Transverse colon (tissue), 4 donors: ENCODE data around the gene CABLES2. TPM values are rescaled to one million over a fixed set of nuclear protein-coding genes. Genes with fewer than 3 reads are reported as not detected.

Experiments
- DNase-seq: peaks from one replicate; pipeline ENCODE4 v3.0.0-alpha.2; 2019
- H3K27ac ChIP-seq, 4 donors: fragments of 200-600 bp; sonication (generic); 2 replicates each; pipeline ENCODE4 v1.5.1; 2016 to 2018; ENCODE audit warnings: inconsistent platforms in 4 of 4
- H3K27me3 ChIP-seq: fragments of 200-600 bp; sonication (generic); 2 replicates; pipeline ENCODE4 v1.5.1; 2017; ENCODE audit warnings: inconsistent platforms
- H3K36me3 ChIP-seq, 4 donors: fragments of 200-600 bp; sonication (generic); 2 replicates each; pipeline ENCODE4 v1.5.1; 2017 to 2019; ENCODE audit warnings: inconsistent platforms in 4 of 4
- H3K4me1 ChIP-seq, 4 donors: fragments of 200-600 bp; sonication (generic); 2 replicates each; pipeline ENCODE4 v1.5.1; 2017 to 2020; ENCODE audit warnings: inconsistent platforms in 4 of 4
- H3K4me3 ChIP-seq, 4 donors: fragments of 200-600 bp; sonication (generic); 1 replicate in 1 of 4; 2 replicates in 3 of 4; pipeline versions ENCODE4 v1.5.1 to v1.6.1; 2017 to 2019; ENCODE audit warnings: inconsistent platforms in 4 of 4
- H3K9me3 ChIP-seq, 2 donors: fragments of 200-600 bp; sonication (generic); 2 replicates each; pipeline ENCODE4 v1.5.1; 2017 to 2019; ENCODE audit warnings: inconsistent platforms in 2 of 2
- EP300 ChIP-seq: sonication (generic); formaldehyde crosslinking; IDR thresholded peaks from one replicate; pipeline ENCODE4 v1.6.1; 2017; ENCODE audit warnings: antibody characterized with exemption, low read depth
- POLR2A ChIP-seq: fragments of 450-650 bp; IDR thresholded peaks from one replicate; pipeline ENCODE4 v1.6.1; 2016; ENCODE audit warnings: antibody characterized with exemption, mild to moderate bottlenecking, moderate library complexity
- POLR2AphosphoS5 ChIP-seq, 3 donors: sonication (generic); formaldehyde crosslinking; IDR thresholded peaks; one replicate each; pipeline ENCODE4 v1.6.1; 2016; ENCODE audit warnings: antibody characterized with exemption in 3 of 3
- WGBS, 2 donors: methylation state at CpG; one replicate each; pipeline ENCODE4 v1.1.5; 2018; ENCODE audit warnings: low coverage in 1 of 2; 5-methylcytosine and 5-hydroxymethylcytosine counted together
- in situ Hi-C, 4 donors: fragments of 200-750 bp; cut with MboI; loops; one replicate each; pipeline versions ENCODE4 v1.15.0 to v1.15.1; 2017; ENCODE audit warnings: low sequenced_read_pairs in 3 of 4, low pct_ligation_motif_present in 1 of 4, low pct_unique_long_range_greater_than_20kb in 1 of 4
- intact Hi-C: fragments of 100-400 bp; cut with DNase I; formaldehyde crosslinking; loops from one replicate; pipeline ENCODE4 v1.15.1; 2023; ENCODE audit warnings: low total_unique reads
- total RNA-seq, 4 donors: library from RNA; depleted of rRNA; stranded (reverse); fragments of >200 nt; gene quantifications; one replicate each; pipeline ENCODE4 v1.1.0, GENCODE V29; 2016
- TF ChIP-seq, protein P1 (sequence below), 5 experiments: fragments of 200-600 bp in 3 of 5; fragments of 450-650 bp in 2 of 5; sonication (generic) in 3 of 5; IDR thresholded peaks; 1 replicate in 2 of 5; 2 replicates in 3 of 5; pipeline ENCODE4 v1.5.1; 2016 to 2017; ENCODE audit warnings: antibody characterized with exemption in 5 of 5, inconsistent platforms in 3 of 5, mild to moderate bottlenecking in 2 of 5, moderate library complexity in 1 of 5

CABLES2 gene
- total RNA-seq, 4 donors from 2014 or later = 3.7 to 10.1 (median 8.5) TPM

DNA sequence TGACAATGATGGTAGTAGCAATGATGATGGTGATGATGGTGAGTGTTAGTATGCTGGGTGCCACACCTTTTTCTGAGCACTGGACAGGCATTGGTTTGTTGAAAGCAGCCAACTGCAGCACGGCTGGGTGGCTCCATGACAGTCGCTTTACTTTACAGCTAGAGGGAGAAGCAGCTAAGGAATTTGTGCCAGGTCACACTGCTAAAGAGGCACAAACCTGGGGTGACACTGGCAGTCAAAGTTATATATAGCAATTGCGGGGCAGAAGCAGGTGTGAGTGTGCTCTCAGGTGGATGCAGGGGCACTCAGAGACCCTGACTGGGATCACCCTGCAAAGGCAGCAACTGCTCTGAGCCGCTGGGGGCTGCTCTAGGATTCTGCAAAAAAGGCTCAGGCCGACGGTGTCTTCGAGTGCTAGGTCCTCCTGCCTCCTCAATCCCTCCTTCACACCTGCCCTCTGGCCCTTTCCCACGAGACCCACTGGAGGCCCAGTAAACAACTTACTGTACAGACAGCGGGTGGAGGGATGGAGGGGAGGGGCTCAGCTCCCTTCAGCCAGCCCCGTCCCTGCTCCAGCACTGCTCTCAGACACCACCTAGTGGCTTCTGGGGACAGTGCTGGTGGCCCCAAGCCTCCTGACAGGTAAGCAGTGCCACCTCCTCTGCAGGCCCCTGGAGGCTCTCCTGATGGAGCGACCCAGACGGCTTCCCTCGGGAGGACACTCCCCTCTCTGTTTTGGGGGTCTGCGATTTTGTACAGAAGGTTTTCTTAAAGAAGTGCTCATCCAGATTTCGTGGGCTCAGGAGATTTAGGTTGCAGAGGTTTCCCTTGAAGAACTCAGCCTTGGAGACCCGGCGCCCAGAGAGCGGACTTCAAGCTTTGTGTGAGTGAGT, 24.5 kb downstream of the CABLES2 start:
- no peak for TF ChIP-seq POLR2A
- TF ChIP-seq, protein P1, sequence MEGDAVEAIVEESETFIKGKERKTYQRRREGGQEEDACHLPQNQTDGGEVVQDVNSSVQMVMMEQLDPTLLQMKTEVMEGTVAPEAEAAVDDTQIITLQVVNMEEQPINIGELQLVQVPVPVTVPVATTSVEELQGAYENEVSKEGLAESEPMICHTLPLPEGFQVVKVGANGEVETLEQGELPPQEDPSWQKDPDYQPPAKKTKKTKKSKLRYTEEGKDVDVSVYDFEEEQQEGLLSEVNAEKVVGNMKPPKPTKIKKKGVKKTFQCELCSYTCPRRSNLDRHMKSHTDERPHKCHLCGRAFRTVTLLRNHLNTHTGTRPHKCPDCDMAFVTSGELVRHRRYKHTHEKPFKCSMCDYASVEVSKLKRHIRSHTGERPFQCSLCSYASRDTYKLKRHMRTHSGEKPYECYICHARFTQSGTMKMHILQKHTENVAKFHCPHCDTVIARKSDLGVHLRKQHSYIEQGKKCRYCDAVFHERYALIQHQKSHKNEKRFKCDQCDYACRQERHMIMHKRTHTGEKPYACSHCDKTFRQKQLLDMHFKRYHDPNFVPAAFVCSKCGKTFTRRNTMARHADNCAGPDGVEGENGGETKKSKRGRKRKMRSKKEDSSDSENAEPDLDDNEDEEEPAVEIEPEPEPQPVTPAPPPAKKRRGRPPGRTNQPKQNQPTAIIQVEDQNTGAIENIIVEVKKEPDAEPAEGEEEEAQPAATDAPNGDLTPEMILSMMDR (IDR thresholded peaks at IDR 0.05) = peak; percentile 86 to 91 (median 90)
- no peak for TF ChIP-seq EP300
- TF ChIP-seq POLR2AphosphoS5 (IDR thresholded peaks at IDR 0.05) = peak in 1 of 3 donors; percentile 12
- H3K4me1 ChIP-seq = peaks cover 12 to 25% (median 19%) of the 10 kb centered on the region in 4 donors
- peak overlapping the region in 2 of 4 donors; percentile 24 to 62 for H3K27ac ChIP-seq
- in situ Hi-C loops = loop anchor here in 2 of 4 donors (10.0 kb wide), 1 partner anchor 88 kb away; no protein-coding TSS in a partner anchor
- no peak overlapping the region for H3K4me3 ChIP-seq
- H3K27me3 ChIP-seq = no peaks in the 10 kb centered on the region
- 48% methylated on average over 18 of the region's 18 CpGs; no CpG with 5 or more reads in 1 of the 2 donors for WGBS, 2 donors
- H3K9me3 ChIP-seq = no peaks in the 10 kb centered on the region
- intact Hi-C loops = no loop called here
- H3K36me3 ChIP-seq = no peaks in the 10 kb centered on the region
- DNase-seq = peak; percentile 87

DNA sequence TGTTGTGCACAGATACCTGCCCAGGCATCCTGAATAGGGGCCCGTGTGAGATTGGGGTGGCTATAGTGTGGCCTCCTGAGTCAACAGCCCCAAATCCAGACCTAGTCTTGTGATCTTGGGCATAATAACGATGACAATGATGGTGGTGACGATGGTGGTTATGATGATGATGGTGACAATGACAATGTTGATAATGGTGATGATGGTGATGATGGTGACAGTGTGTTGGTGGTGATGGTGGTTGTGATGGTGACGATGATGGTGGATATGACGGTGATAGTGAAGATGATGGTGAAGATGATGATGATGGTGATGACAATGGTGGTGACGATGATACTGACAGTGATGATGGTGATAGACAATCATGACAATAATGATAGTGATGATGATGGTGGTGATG, 25.2 kb downstream of the CABLES2 start:
- intact Hi-C loops (no loop called here), in situ Hi-C loops (loop anchor here in 2 of 4 donors (10.0 kb wide), 1 partner anchor 87 kb away; no protein-coding TSS in a partner anchor)
- TF ChIP-seq POLR2A (no peak), POLR2AphosphoS5 (IDR thresholded peaks at IDR 0.05) (no peak)
- TF ChIP-seq, protein P1 (IDR thresholded peaks at IDR 0.05) = no peak
- WGBS, 2 donors = 93 to 100% methylated on average over 3 to 6 of the region's 6 CpGs
- H3K27me3 ChIP-seq = no peaks in the 10 kb centered on the region
- no peak for DNase-seq
- H3K4me1 ChIP-seq = peaks cover 11 to 30% (median 24%) of the 10 kb centered on the region in 4 donors
- H3K4me3 ChIP-seq = no peak overlapping the region
- peak overlapping the region in 1 of 4 donors; percentile 26 for H3K27ac ChIP-seq
- no peaks in the 10 kb centered on the region for H3K9me3 ChIP-seq
- no peaks in the 10 kb centered on the region for H3K36me3 ChIP-seq

DNA sequence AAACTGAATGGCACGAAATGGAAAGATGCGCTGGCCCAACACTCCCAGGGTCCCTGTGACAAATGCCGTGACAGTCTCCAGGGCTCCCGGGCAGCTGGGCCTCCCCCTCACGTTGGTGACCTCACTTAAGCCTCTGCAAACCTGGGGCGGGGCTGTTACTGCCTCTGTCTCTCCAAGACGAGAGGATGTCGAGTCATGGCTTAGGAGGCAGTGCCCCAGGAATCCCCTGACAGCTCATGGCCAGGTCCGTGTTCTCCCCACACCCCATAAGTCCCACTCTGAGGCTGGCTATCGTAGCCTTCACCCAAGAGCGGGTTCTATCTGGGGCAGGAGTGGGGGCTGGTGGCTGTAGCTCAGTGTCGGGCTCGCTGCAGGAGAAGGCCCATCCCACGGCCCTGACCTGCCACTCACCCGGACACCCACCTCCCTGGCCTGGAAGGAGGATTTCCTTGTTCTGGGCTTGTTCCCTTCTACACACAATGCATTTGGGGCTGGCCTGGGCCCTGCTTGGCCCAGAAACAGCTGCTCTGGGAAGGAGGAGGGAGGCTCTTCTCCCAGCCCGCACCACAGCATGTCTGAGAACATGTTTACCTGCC, 25.8 kb downstream of the CABLES2 start:
- DNase-seq = no peak
- TF ChIP-seq POLR2A (no peak), EP300 (no peak), POLR2AphosphoS5 (IDR thresholded peaks at IDR 0.05) (no peak)
- TF ChIP-seq, protein P1 (IDR thresholded peaks at IDR 0.05) = no peak
- in situ Hi-C loops = loop anchor here in 2 of 4 donors (10.0 kb wide), 1 partner anchor 86 kb away; no protein-coding TSS in a partner anchor
- Histone ChIP-seq H3K4me1 (peaks cover 16 to 35% (median 26%) of the 10 kb centered on the region in 4 donors), H3K4me3 (no peak overlapping the region), H3K36me3 (no peaks in the 10 kb centered on the region), H3K27ac (peak overlapping the region in 3 of 4 donors; percentile 26 to 34 (median 26)), H3K27me3 (no peaks in the 10 kb centered on the region), H3K9me3 (no peaks in the 10 kb centered on the region)
- intact Hi-C loops = no loop called here
- 76% methylated on average over 16 of the region's 16 CpGs; no CpG with 5 or more reads in 1 of the 2 donors for WGBS, 2 donors

DNA sequence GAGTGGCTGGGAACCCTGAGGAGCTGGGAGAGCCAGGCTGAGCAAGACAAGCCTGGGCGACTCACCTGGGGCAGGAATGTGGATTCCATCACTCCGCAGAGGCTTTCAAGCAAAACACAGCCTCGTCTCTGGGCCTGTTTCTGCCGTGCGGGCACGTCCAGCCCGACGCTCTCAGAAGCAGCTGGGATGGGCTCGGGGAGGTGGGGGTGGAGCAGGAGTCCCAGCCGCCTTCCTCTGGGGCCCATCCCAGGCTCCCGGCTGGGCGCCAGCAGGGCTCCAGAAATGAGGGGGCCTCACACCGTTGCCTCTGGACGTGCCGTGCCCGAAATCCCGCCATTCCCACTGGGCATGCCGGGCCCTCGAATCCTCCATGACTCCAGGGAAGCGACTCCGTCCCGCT, 28.9 kb downstream of the CABLES2 start:
- Histone ChIP-seq H3K27ac (peak overlapping the region; percentile 26 to 88 (median 77)), H3K27me3 (no peaks in the 10 kb centered on the region), H3K9me3 (no peaks in the 10 kb centered on the region), H3K4me1 (peaks cover 25 to 44% (median 33%) of the 10 kb centered on the region in 4 donors), H3K36me3 (no peaks in the 10 kb centered on the region), H3K4me3 (no peak overlapping the region)
- 67% methylated on average over 19 of the region's 22 CpGs; no CpG with 5 or more reads in 1 of the 2 donors for WGBS, 2 donors
- DNase-seq = no peak
- intact Hi-C loops = loop anchor here (5.0 kb wide), 1 partner anchor 36 kb away; no protein-coding TSS in a partner anchor
- TF ChIP-seq EP300 (no peak), POLR2A (no peak), POLR2AphosphoS5 (IDR thresholded peaks at IDR 0.05) (no peak)
- TF ChIP-seq, protein P1 (IDR thresholded peaks at IDR 0.05) = no peak
- in situ Hi-C loops = no loop called here
